HTERT RPE-1 (cell line): ENCODE measurements around the gene RNU6-9.

Experiments
- in situ Hi-C: fragments of 300-500 bp; cut with MboI; formaldehyde crosslinking; loops from 4 replicates; pipeline ENCODE4 v1.14.3; 2020; ENCODE audit warnings: low sequenced_read_pairs

Gene RNU6-9

GRCh38 chr19:897442-898039, 4.3 kb downstream of the RNU6-9 start:
- in situ Hi-C loops: no loop called here

DNA sequence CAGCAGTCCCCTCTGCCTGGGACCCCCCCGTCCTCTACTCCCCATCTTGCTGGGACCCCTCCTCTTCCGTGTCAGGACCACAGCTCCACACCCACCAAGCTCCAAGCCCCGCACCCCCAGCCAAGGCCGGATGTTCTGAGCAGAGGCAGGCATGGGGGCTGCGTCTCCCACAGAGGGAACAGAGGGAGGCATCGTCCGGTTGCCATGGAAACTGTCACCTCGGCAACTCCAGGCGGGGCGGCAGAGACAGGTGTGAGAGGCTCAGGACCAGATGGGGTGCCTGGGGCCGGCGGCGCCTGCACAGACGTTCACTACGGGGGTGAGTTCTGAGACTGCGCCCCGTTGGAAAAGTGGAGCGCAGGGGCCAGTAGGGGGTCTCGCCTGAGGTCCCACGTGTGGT, 5.4 kb downstream of the RNU6-9 start:
- in situ Hi-C loops: no loop called here

GRCh38 chr19:899336-900042, 6.2 kb downstream of the RNU6-9 start:
- in situ Hi-C loops: no loop called here

DNA sequence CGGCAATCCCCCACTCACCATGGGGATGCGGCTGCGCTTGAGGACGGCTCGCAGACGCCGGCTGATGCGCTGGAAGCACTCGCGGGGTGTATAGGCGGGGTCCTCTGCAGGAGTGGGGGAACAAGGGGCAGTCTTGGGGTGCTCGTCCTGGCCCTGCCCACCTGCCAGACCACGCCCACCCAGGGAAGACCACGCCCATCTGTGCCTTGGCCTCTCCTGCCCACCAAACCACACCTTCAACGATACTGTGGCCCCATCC, 6.7 kb downstream of the RNU6-9 start:
- in situ Hi-C loops: no loop called here

DNA sequence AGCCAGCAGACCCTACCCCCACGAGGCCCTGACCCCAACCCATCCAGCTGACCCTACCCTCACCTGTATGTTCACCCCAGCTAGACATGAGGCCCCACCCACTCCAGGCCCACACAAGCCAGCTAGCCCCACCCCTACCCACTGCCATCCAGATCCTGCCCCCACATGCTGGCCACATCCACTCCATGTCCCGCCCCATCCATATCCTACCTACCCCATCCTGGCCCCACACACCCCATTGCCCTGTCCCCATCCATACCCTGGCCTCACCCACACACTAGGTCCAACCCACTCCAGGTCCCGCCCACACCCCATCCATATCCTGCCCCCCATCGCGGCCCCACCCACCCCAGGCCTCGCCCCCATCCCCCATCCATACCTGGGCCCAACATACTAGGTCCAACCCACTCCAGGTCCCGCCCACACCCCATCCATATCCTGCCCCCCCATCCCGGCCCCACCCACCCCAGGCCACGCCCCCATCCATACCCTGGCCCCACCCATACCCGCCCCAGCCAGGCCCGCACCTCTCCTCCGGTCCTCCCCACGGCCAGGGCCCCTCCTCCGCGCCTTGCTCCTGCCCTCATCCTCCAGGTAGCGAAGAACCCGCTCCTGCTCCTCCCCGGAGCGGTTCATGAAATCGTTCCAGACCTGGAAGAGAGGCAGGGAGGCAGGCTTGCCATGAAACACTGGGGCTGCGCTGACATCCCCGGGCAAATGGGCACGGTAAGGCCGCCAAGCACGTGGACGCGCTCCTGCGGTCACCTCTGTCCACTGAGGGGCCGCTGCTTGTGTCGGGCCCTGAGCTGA, 7.2 kb downstream of the RNU6-9 start:
- in situ Hi-C loops: no loop called here

GRCh38 chr19:901216-902092, 8.2 kb downstream of the RNU6-9 start:
- in situ Hi-C loops: no loop called here

DNA sequence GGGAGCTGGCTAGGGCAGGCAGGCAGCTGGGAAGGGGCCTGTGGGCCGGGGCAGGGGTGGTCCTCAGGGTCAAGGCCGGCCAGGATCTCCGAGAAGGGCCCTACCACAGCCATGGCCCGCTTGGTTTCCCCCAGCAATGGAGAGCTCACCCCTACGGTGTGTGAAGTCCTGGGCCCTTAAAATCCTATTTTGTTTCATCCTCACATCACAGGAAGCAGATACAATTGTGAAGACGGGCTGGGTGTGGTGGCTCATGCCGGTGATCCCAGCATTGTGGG, 8.7 kb downstream of the RNU6-9 start:
- in situ Hi-C loops: no loop called here

GRCh38 chr19:902446-903226, 9.4 kb downstream of the RNU6-9 start:
- in situ Hi-C loops: no loop called here

- in situ Hi-C loops: no loop called here
Observed at GRCh38 chr19:903266-903797, 10.0 kb downstream of the RNU6-9 start.

DNA sequence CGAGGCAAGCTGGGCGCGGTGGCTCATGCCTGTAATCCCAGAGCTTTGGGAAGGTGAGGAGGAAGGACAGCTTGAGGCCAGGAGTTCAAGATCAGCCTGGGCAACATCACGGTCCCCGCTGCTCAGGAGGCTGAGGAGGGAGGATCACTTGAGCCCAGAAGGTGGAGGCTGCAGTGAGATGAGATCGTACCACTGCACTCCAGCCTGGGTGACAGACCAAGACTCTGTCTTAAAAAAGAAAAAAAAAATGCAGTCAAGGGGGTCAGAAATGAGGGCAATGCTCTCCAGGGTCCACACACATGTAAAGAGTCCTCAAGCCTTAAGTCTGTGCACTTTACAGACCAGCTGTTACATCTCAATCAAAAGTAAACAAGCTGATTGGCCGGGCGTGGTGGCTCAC, 11.3 kb downstream of the RNU6-9 start:
- in situ Hi-C loops: no loop called here

DNA sequence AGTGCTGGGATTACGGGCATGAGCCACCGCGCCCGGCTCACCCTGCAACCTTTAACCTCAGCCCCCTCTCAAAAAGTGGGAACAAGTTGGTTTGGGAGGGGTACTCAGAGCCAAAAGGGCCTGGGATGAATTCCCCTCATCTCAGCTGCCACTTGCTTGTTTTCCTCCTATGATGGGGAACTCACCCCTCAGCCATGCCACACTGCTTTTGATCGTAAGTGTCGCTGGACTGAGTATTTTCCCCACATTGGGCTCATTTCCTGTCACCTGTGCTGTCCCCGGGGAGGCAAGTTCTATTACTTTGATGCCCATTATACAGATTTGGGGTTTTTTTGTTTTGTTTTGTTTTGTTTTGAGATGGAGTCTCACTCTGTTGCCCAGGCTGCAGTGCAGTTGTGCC, 13.2 kb downstream of the RNU6-9 start:
- in situ Hi-C loops: no loop called here

GRCh38 chr19:907183-907853, 14.0 kb downstream of the RNU6-9 start:
- in situ Hi-C loops: no loop called here

- in situ Hi-C loops: no loop called here
Observed at GRCh38 chr19:911197-912033, 18.1 kb downstream of the RNU6-9 start.

- in situ Hi-C loops: no loop called here
Observed at GRCh38 chr19:912181-913079, 19.1 kb downstream of the RNU6-9 start.

DNA sequence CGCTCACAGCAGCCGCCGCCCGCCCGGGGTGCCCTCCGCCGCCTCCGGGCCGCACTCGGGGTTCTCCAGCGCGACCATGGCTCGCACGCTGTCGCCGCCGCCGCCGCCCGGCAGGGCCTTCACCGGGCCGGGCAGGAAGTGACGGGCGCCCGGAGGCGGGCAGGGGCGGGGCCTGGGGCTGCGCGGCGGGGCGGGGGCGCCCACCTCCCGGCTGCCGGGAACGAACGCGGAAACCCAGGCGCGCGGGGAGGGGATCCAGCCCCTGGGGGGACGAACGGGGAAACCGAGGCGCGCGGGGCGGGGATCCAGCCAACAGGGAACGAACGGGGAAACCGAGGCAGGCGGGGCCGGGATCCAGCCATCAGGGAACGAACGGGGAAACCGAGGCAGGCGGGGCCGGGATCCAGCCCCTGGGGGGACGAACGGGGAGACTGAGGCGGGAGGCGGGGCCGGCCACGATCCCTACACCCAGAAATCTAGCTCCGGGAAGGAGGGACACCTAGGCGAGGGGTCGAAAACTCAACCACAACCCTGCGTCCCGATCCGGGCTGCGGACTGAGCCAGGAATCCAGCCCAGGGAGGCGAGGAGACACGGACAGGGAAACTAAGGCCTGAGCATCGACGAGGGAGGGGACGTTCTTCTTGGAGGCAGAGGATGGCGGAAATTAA, 19.9 kb downstream of the RNU6-9 start, which contains the start of gene R3HDM4:
Gene R3HDM4 (minus strand): TSS at position 140 of the 669 bp plus-strand sequence. CDS start 62 bp downstream, at position 78.
- in situ Hi-C loops: no loop called here

- in situ Hi-C loops: no loop called here
Observed at GRCh38 chr19:916645-917322, 23.5 kb downstream of the RNU6-9 start.
